G401.6 (cell line): Measurements from ENCODE around the gene CDK7.
"Not testable (repeated sequence)": the region's sequence is repeated elsewhere in the genome, so short reads cannot be mapped to it uniquely, and the experiment has no call there.

Experiments used
- FAIRE-seq: peaks from 2 replicates; lab custom pipeline; 2012; peaks lifted over from hg19 to GRCh38; lab: Jason Lieb, UNC

CDK7 gene

GRCh38 chr5:69234457-69235268, at the start of gene CDK7:
TSS of gene CDK7 (plus strand) at chr5:69234886. CDS start at chr5:69234976, 90 bp downstream.
- FAIRE-seq, result peak; percentile 96

- FAIRE-seq, result no peak
Observed at GRCh38 chr5:69187342-69187741, 47.3 kb upstream of the CDK7 start.

- FAIRE-seq, result no peak
Observed at GRCh38 chr5:69188811-69189161, 45.9 kb upstream of the CDK7 start.

- FAIRE-seq, result peak; percentile 90
Observed at GRCh38 chr5:69189162-69190086, 45.3 kb upstream of the CDK7 start, which contains the start of gene CENPH. TSS of gene CENPH (plus strand) at chr5:69189583. CDS start at chr5:69189635, 52 bp downstream.

GRCh38 chr5:69202497-69202896, 32.2 kb upstream of the CDK7 start:
- no peak for FAIRE-seq

GRCh38 chr5:69206528-69207190, 28.0 kb upstream of the CDK7 start:
- no peak for FAIRE-seq

GRCh38 chr5:69209602-69210001, 25.1 kb upstream of the CDK7 start:
- FAIRE-seq, result no peak

GRCh38 chr5:69211200-69211599, 23.5 kb upstream of the CDK7 start:
- no peak for FAIRE-seq

GRCh38 chr5:69212022-69212421, 22.7 kb upstream of the CDK7 start:
- no peak for FAIRE-seq

GRCh38 chr5:69213513-69214215, 21.0 kb upstream of the CDK7 start:
- no peak for FAIRE-seq

GRCh38 chr5:69217151-69217511, 17.6 kb upstream of the CDK7 start:
- no peak for FAIRE-seq

GRCh38 chr5:69217548-69218526, 16.8 kb upstream of the CDK7 start:
- FAIRE-seq, result peak; percentile 95

GRCh38 chr5:69219939-69220338, 14.7 kb upstream of the CDK7 start:
- no peak for FAIRE-seq

- not testable (repeated sequence) for FAIRE-seq
Observed at GRCh38 chr5:69220371-69220770, 14.3 kb upstream of the CDK7 start.

GRCh38 chr5:69220833-69221232, 13.9 kb upstream of the CDK7 start:
- FAIRE-seq, result not testable (repeated sequence)

GRCh38 chr5:69224520-69224919, 10.2 kb upstream of the CDK7 start:
- no peak for FAIRE-seq

- no peak for FAIRE-seq
Observed at GRCh38 chr5:69225860-69226259, 8.8 kb upstream of the CDK7 start.

GRCh38 chr5:69230181-69230580, 4.5 kb upstream of the CDK7 start:
- no peak for FAIRE-seq

GRCh38 chr5:69231281-69231680, 3.4 kb upstream of the CDK7 start:
- no peak for FAIRE-seq

GRCh38 chr5:69231851-69232250, 2.8 kb upstream of the CDK7 start:
- FAIRE-seq, result no peak

GRCh38 chr5:69236733-69237132, 2.0 kb downstream of the CDK7 start:
- FAIRE-seq, result not testable (repeated sequence)
